ENCODE measurements around the gene PDE11A. TPM values are rescaled to one million over a fixed set of nuclear protein-coding genes. Genes with fewer than 3 reads are reported as not detected.

The PDE11A gene
- total RNA-seq (not detected), total RNA-seq (0 to 0.17 (median 0) reads per million in 29 experiments)
- total RNA-seq (2013) = not detected

DNA sequence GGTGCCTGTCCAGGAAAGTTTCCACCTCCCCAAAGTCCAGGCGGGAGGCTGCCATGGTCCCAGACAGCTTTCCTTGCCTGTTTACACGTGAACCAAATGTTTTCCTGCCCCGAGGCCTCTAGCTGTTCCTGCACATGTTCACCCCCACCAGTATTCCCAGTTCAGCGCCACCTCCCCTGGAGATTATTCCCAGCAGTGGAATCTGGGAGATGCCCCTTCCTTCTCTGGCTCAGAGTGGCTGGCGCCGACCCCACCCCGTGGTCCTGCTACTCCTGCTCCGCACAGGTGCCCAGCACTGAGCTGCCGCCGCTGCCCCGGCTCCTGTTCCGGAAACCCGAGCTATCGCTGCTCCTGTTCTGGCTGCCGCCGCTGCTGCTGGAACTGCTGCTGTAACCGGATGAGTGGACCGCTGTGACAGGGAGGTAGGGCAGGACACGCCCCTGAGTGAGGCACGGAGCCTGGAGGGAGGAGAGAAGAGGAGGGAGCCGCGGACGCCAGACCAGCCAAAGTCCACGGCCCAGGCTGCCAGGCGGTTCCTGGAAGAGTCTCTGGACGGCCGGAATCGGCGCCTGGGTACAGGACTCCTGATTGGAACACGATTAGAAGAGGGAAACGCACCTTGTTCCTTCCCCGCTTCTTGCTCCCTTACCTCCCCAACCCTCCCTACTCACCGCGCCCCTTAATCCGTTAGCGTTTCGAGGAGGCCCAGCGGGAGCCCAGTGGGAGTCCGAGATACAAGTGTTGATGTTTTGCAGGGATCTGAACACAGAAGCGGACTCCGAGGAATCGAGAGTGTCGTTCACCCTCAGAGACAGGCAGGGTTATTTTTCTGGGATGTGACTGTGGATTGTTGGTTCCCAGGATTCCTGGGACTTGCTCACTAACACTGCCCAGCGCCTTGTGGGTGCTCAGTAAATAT, at the start of gene PDE11A:
Gene PDE11A (minus strand): TSS at position 395 of the 919 bp plus-strand sequence. CDS start 340 bp downstream, at position 55.
- DNase-seq = peak in 19 of 35 experiments; percentile 0 to 19 (median 6)
- Mint-ChIP-seq H3K27ac (no peak within 1 kb of the TSS), H3K4me3 (peak within 1 kb of the TSS in 1 of 3 donors; percentile 53), H3K36me3 (no peaks in the 10 kb centered on the region), H3K9me3 (peaks cover 0 to 7% (median 0%) of the 10 kb centered on the region in 3 donors), H3K27me3 (peaks cover 45 to 52% of the 10 kb centered on the region in 2 donors), H3K4me1 (peaks cover 7 to 11% (median 11%) of the 10 kb centered on the region in 3 donors)
- peaks cover 0 to 10% of the 10 kb centered on the region in 2 experiments for H3K4me1 ChIP-seq (ENCODE audit: control insufficient read depth in 1 of 2, extremely low read depth in 1 of 2, insufficient read depth in 2 of 2, low read length in 2 of 2)
- ATAC-seq (replicated peaks in 1 of 4) = peak; percentile 45 to 59 (median 53)
- CTCF ChIA-PET = no interaction called here
- H3K4me3 ChIP-seq (ENCODE audit: control insufficient read depth in 1 of 2, extremely low read depth in 1 of 2, low read length in 1 of 2) = peak within 1 kb of the TSS in 1 of 2 donors; percentile 54
- 10% methylated on average over 36 of the region's 44 CpGs for WGBS (ENCODE audit: insufficient coverage)
- no peak within 1 kb of the TSS for H3K27ac ChIP-seq (ENCODE audit: low read length)
- H3K36me3 ChIP-seq (ENCODE audit: control insufficient read depth in 2 of 2, extremely low read depth in 1 of 2, insufficient read depth in 1 of 2, low read length in 1 of 2) = no peaks in the 10 kb centered on the region
- peaks cover 6 to 21% of the 10 kb centered on the region in 2 experiments for H3K27me3 ChIP-seq (replicated peaks in 1 of 2; ENCODE audit: control insufficient read depth in 2 of 2, extremely low read depth in 1 of 2, insufficient read depth in 2 of 2, low read length in 1 of 2)
- POLR2A ChIA-PET = no interaction called here
- H3K9me3 ChIP-seq = no peaks in the 10 kb centered on the region

DNA sequence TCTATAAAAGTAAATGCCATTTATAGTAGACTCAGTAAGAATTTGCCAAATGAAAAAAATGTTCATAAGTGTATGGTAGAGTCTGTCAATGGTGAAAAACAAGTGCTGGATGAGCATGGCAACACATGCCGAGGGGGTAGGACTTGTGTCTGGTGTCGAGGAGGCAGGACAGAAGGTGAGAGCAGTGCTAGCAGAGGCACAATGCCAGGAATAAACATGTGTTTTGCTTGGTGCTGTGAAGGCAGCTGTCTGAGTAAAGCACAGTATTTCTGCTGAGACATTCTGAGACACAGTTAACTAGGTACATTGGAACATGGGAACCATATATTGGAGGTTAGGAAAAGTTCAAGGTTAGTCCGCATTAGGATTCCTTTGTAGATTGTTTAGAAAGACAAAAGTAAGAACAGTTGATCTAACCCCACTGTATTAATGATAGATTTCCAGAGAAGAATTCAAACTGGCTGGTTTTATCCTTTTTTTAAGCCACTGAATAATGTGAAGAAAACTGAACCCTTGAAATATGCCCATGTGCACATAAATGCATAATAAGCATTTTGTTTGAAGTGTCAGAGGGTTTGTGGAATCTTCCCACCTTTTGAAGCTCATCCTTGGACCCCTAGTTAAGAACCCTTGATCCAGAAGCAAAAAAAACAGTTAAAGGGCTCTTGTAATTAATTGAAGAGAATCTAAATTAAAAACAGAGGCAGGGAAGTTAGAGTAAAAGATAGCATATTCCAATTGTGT, 46.8 kb upstream of the PDE11A start:
- no peak overlapping the region for H3K27ac Mint-ChIP-seq

DNA sequence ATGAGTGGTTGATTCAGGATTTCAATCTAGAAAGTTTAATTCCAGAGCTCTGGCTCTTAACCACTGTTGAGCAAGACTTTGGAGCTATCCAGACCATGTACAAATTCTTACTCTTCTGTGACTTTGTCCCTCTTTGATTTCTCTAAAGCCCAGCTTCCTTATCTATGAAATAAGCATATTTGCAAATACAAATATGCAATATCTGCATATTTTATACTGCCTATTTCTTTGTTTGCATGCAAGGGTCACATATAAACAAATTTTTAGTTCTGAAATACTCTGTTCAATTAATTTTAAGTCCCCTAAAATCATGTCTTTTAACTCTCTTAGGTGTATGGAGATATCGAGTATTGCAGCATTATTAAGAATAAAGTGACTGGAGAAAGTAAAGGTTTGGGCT, 45.1 kb upstream of the PDE11A start:
- Mint-ChIP-seq H3K9me3 (no peaks in the 10 kb centered on the region), H3K27ac (no peak overlapping the region), H3K4me1 (peaks cover 37 to 47% (median 38%) of the 10 kb centered on the region in 3 donors), H3K27me3 (no peaks in the 10 kb centered on the region), H3K36me3 (peaks cover 34% of the 10 kb centered on the region), H3K4me3 (no peak overlapping the region)
- H3K27ac ChIP-seq (ENCODE audit: low read length) = no peak overlapping the region
- no peak overlapping the region for H3K4me3 ChIP-seq (ENCODE audit: control insufficient read depth in 1 of 2, extremely low read depth in 1 of 2, low read length in 1 of 2)
- ChIA-PET POLR2A (interaction anchor here in 1 of 2 donors (0.5 to 1.1 kb wide), 2 partner anchors 11 to 488 kb away, joined by 4 to 13 read pairs; no protein-coding TSS in a partner anchor), CTCF (interaction anchor here in 1 of 2 donors (0.5 kb wide), 1 partner anchor 194 kb away, joined by 3 read pairs; no protein-coding TSS in a partner anchor)
- no peaks in the 10 kb centered on the region for H3K9me3 ChIP-seq
- ATAC-seq (replicated peaks in 1 of 4) (no peak), DNase-seq (no peak)
- peaks cover 3 to 24% of the 10 kb centered on the region in 2 donors for H3K36me3 ChIP-seq (ENCODE audit: control insufficient read depth in 2 of 2, extremely low read depth in 1 of 2, insufficient read depth in 1 of 2, low read length in 1 of 2)
- no peaks in the 10 kb centered on the region for H3K27me3 ChIP-seq (replicated peaks in 1 of 2; ENCODE audit: control insufficient read depth in 2 of 2, extremely low read depth in 1 of 2, insufficient read depth in 2 of 2, low read length in 1 of 2)
- WGBS (ENCODE audit: insufficient coverage) = no CpG with 5 or more reads among the region's 1 CpG
- H3K4me1 ChIP-seq (ENCODE audit: control insufficient read depth in 1 of 2, extremely low read depth in 1 of 2, insufficient read depth in 2 of 2, low read length in 2 of 2) = peaks cover 2 to 4% of the 10 kb centered on the region in 2 experiments

More for the DNA sequence above, 46.8 kb upstream of the PDE11A start:
- Mint-ChIP-seq H3K36me3 (peaks cover 46% of the 10 kb centered on the region), H3K9me3 (no peaks in the 10 kb centered on the region), H3K4me1 (peaks cover 24 to 33% (median 25%) of the 10 kb centered on the region in 3 donors), H3K27me3 (no peaks in the 10 kb centered on the region), H3K4me3 (no peak overlapping the region)
- peaks cover 3 to 37% of the 10 kb centered on the region in 2 donors for H3K36me3 ChIP-seq (ENCODE audit: control insufficient read depth in 2 of 2, extremely low read depth in 1 of 2, insufficient read depth in 1 of 2, low read length in 1 of 2)
- no peaks in the 10 kb centered on the region for H3K4me1 ChIP-seq (ENCODE audit: control insufficient read depth in 1 of 2, extremely low read depth in 1 of 2, insufficient read depth in 2 of 2, low read length in 2 of 2)
- H3K27me3 ChIP-seq (replicated peaks in 1 of 2; ENCODE audit: control insufficient read depth in 2 of 2, extremely low read depth in 1 of 2, insufficient read depth in 2 of 2, low read length in 1 of 2) = no peaks in the 10 kb centered on the region
- POLR2A ChIA-PET = no interaction called here
- no peaks in the 10 kb centered on the region for H3K9me3 ChIP-seq
- ATAC-seq (replicated peaks in 1 of 4) (no peak), DNase-seq (no peak)
- H3K4me3 ChIP-seq (ENCODE audit: control insufficient read depth in 1 of 2, extremely low read depth in 1 of 2, low read length in 1 of 2) = no peak overlapping the region
- CTCF ChIA-PET = interaction anchor here (0.6 to 1.0 kb wide), 4 partner anchors 8 to 349 kb away, joined by 3 to 5 read pairs (median 3); partner anchors contain the start of gene RBM45 (in 1 of the 2)
- 96% methylated on average over 2 of the region's 3 CpGs for WGBS (ENCODE audit: insufficient coverage)
- no peak overlapping the region for H3K27ac ChIP-seq (ENCODE audit: low read length)

DNA sequence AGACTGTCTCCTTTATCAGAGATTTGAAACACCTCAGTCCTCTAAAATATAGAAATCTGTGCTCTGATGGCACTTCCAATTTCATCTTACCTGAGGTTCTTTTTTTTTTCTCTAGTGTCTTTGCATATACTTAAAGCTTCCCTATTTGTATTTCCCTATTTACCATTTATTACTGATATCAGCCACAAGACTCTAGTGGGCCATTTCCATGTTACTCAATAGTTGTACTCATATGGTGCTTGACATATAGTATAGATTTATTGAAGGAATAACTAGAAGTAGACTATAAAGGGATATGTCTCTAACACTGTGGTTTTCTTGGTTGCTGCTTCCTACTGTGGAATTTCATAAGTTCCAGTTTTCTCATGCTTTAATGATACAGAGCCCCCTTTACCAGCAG, 42.7 kb upstream of the PDE11A start:
- ATAC-seq (replicated peaks in 1 of 4) (no peak), DNase-seq (no peak)
- H3K36me3 ChIP-seq (ENCODE audit: control insufficient read depth in 2 of 2, extremely low read depth in 1 of 2, insufficient read depth in 1 of 2, low read length in 1 of 2) = peaks cover 3 to 14% of the 10 kb centered on the region in 2 donors
- peaks cover 2 to 14% of the 10 kb centered on the region in 2 experiments for H3K4me1 ChIP-seq (ENCODE audit: control insufficient read depth in 1 of 2, extremely low read depth in 1 of 2, insufficient read depth in 2 of 2, low read length in 2 of 2)
- CTCF ChIA-PET = interaction anchor here (0.6 to 0.9 kb wide), 2 partner anchors 37 to 704 kb away, joined by 3 read pairs; no protein-coding TSS in a partner anchor
- Mint-ChIP-seq H3K27ac (no peak overlapping the region), H3K4me3 (no peak overlapping the region), H3K36me3 (peaks cover 15% of the 10 kb centered on the region), H3K4me1 (peaks cover 50 to 54% (median 51%) of the 10 kb centered on the region in 3 donors), H3K9me3 (no peaks in the 10 kb centered on the region), H3K27me3 (no peaks in the 10 kb centered on the region)
- no peaks in the 10 kb centered on the region for H3K9me3 ChIP-seq
- H3K27ac ChIP-seq (ENCODE audit: low read length) = no peak overlapping the region
- POLR2A ChIA-PET = no interaction called here
- no peaks in the 10 kb centered on the region for H3K27me3 ChIP-seq (replicated peaks in 1 of 2; ENCODE audit: control insufficient read depth in 2 of 2, extremely low read depth in 1 of 2, insufficient read depth in 2 of 2, low read length in 1 of 2)
- no peak overlapping the region for H3K4me3 ChIP-seq (ENCODE audit: control insufficient read depth in 1 of 2, extremely low read depth in 1 of 2, low read length in 1 of 2)

DNA sequence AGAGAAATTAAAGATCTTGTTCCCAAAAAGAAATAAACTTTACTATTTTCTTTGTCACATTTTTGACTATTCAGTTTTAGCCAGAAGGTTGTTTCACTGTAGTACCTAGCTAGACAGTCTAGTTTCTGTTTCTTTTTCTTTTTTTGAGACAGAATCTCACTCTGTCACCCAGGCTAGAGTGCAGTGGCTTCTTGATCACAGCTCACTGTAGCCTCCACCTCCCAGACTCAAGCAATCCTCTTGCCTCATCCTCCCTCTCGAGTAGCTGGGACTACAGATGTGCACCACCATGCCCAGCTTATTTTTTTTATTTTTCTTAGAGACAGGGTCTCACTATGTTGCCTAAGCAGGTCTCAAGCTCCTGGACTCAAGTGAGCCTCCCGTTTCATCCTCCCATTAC, 41.9 kb upstream of the PDE11A start:
- H3K9me3 Mint-ChIP-seq = no peaks in the 10 kb centered on the region
- DNase-seq (no peak), ATAC-seq (replicated peaks in 1 of 4) (no peak)
- POLR2A ChIA-PET = interaction anchor here in 1 of 2 donors (0.6 kb wide), 1 partner anchor 316 kb away, joined by 3 read pairs; no protein-coding TSS in a partner anchor
- H3K4me1 Mint-ChIP-seq = peaks cover 45 to 49% (median 48%) of the 10 kb centered on the region in 3 donors
- CTCF ChIA-PET = interaction anchor here (0.7 to 1.1 kb wide), 3 partner anchors 14 to 300 kb away, joined by 3 to 4 read pairs (median 3); no protein-coding TSS in a partner anchor
- Histone ChIP-seq H3K9me3 (no peaks in the 10 kb centered on the region), H3K36me3 (ENCODE audit: control insufficient read depth in 2 of 2, extremely low read depth in 1 of 2, insufficient read depth in 1 of 2, low read length in 1 of 2) (peaks cover 3 to 10% of the 10 kb centered on the region in 2 donors), H3K4me1 (ENCODE audit: control insufficient read depth in 1 of 2, extremely low read depth in 1 of 2, insufficient read depth in 2 of 2, low read length in 2 of 2) (peaks cover 2 to 14% of the 10 kb centered on the region in 2 experiments), H3K27me3 (replicated peaks in 1 of 2; ENCODE audit: control insufficient read depth in 2 of 2, extremely low read depth in 1 of 2, insufficient read depth in 2 of 2, low read length in 1 of 2) (no peaks in the 10 kb centered on the region), H3K4me3 (ENCODE audit: control insufficient read depth in 1 of 2, extremely low read depth in 1 of 2, low read length in 1 of 2) (no peak overlapping the region), H3K27ac (ENCODE audit: low read length) (no peak overlapping the region)
- no peaks in the 10 kb centered on the region for H3K27me3 Mint-ChIP-seq
- peak overlapping the region; percentile 14 to 52 for H3K27ac Mint-ChIP-seq
- 69% methylated on average over 2 of the region's 2 CpGs for WGBS (ENCODE audit: insufficient coverage)
- peak overlapping the region; percentile 37 to 95 (median 43) for H3K4me3 Mint-ChIP-seq
- peaks cover 10% of the 10 kb centered on the region for H3K36me3 Mint-ChIP-seq

All from T-cell (primary cell).